DMS53 treated with DMSO at 0.1 percent for 48 hours (cell line): ENCODE results near the gene SRD5A1.

Experiments used
- DNase-seq: peaks from one replicate; lab custom pipeline; 2025; ENCODE audit not compliant: unreplicated experiment; lab: John Stamatoyannopoulos, UW

Gene SRD5A1

GRCh38 chr5:6682239-6682638 is 49.0 kb downstream of the SRD5A1 start:
- no peak for DNase-seq

- DNase-seq: no peak
Measured at GRCh38 chr5:6683241-6683640, 50.0 kb downstream of the SRD5A1 start.

GRCh38 chr5:6684075-6684474 is 50.8 kb downstream of the SRD5A1 start:
- no peak for DNase-seq

GRCh38 chr5:6686501-6686900 is 53.3 kb downstream of the SRD5A1 start:
- no peak for DNase-seq

GRCh38 chr5:6686915-6687409 is 53.7 kb downstream of the SRD5A1 start:
- DNase-seq: no peak

GRCh38 chr5:6687505-6687904 is 54.3 kb downstream of the SRD5A1 start:
- no peak for DNase-seq

- no peak for DNase-seq
Measured at GRCh38 chr5:6692906-6693305, 59.7 kb downstream of the SRD5A1 start.

GRCh38 chr5:6698696-6699095 is 65.5 kb downstream of the SRD5A1 start:
- no peak for DNase-seq

- DNase-seq: no peak
Measured at GRCh38 chr5:6699357-6699756, 66.1 kb downstream of the SRD5A1 start.

GRCh38 chr5:6700074-6700684 is 66.9 kb downstream of the SRD5A1 start:
- no peak for DNase-seq

GRCh38 chr5:6700685-6701355 is 67.6 kb downstream of the SRD5A1 start:
- DNase-seq: no peak

- no peak for DNase-seq
Measured at GRCh38 chr5:6701491-6701890, 68.3 kb downstream of the SRD5A1 start.

GRCh38 chr5:6702633-6703032 is 69.4 kb downstream of the SRD5A1 start:
- DNase-seq: no peak

GRCh38 chr5:6703806-6704205 is 70.6 kb downstream of the SRD5A1 start:
- no peak for DNase-seq

GRCh38 chr5:6704361-6704851 is 71.2 kb downstream of the SRD5A1 start:
- DNase-seq: no peak

GRCh38 chr5:6705088-6705487 is 71.8 kb downstream of the SRD5A1 start:
- no peak for DNase-seq

GRCh38 chr5:6705959-6706358 is 72.7 kb downstream of the SRD5A1 start:
- no peak for DNase-seq

GRCh38 chr5:6707852-6708251 is 74.6 kb downstream of the SRD5A1 start:
- no peak for DNase-seq

- DNase-seq: no peak
Measured at GRCh38 chr5:6708814-6709213, 75.6 kb downstream of the SRD5A1 start.

- DNase-seq: no peak
Measured at GRCh38 chr5:6710070-6710469, 76.8 kb downstream of the SRD5A1 start.

- no peak for DNase-seq
Measured at GRCh38 chr5:6710551-6711318, 77.5 kb downstream of the SRD5A1 start.
